ENCODE results near the gene CDH23.

CDH23 gene

GRCh38 chr10:71382028-71382427, 14.7 kb upstream of the CDH23 start:
- no peak for DNase-seq (ENCODE audit: low read depth)
- no peak overlapping the region for H3K4me3 ChIP-seq (ENCODE audit: low read depth, low read length)
- no peak for TF ChIP-seq CTCF (conservative IDR thresholded peaks at IDR 0.05; ENCODE audit: low read depth, low read length)

GRCh38 chr10:71382757-71383156, 14.0 kb upstream of the CDH23 start:
- no peak overlapping the region for H3K4me3 ChIP-seq (ENCODE audit: low read depth, low read length)
- no peak for TF ChIP-seq CTCF (conservative IDR thresholded peaks at IDR 0.05; ENCODE audit: low read depth, low read length)
- DNase-seq (ENCODE audit: low read depth): no peak

GRCh38 chr10:71383972-71384687, 12.6 kb upstream of the CDH23 start:
- DNase-seq (ENCODE audit: low read depth): peak; percentile 60
- TF ChIP-seq CTCF (conservative IDR thresholded peaks at IDR 0.05; ENCODE audit: low read depth, low read length): peak; percentile 95
- no peak overlapping the region for H3K4me3 ChIP-seq (ENCODE audit: low read depth, low read length)

GRCh38 chr10:71388171-71388570, 8.5 kb upstream of the CDH23 start:
- no peak for DNase-seq (ENCODE audit: low read depth)
- no peak for TF ChIP-seq CTCF (conservative IDR thresholded peaks at IDR 0.05; ENCODE audit: low read depth, low read length)
- no peak overlapping the region for H3K4me3 ChIP-seq (ENCODE audit: low read depth, low read length)

- no peak overlapping the region for H3K4me3 ChIP-seq (ENCODE audit: low read depth, low read length)
- DNase-seq (ENCODE audit: low read depth): no peak
- TF ChIP-seq CTCF (conservative IDR thresholded peaks at IDR 0.05; ENCODE audit: low read depth, low read length): no peak
Measured at GRCh38 chr10:71388583-71389310, 8.0 kb upstream of the CDH23 start.

GRCh38 chr10:71389768-71390460, 6.8 kb upstream of the CDH23 start:
- no peak overlapping the region for H3K4me3 ChIP-seq (ENCODE audit: low read depth, low read length)
- DNase-seq (ENCODE audit: low read depth): no peak
- no peak for TF ChIP-seq CTCF (conservative IDR thresholded peaks at IDR 0.05; ENCODE audit: low read depth, low read length)

All from choroid plexus epithelial cell (primary cell).